NB4 (cell line): ENCODE measurements around the gene RPS21.

Experiments used
- CTCF ChIP-seq: IDR thresholded peaks from one replicate; pipeline ENCODE4 v1.5.1; 2012; ENCODE audit warnings: low read depth, low read length
- MYC ChIP-seq: IDR thresholded peaks from 2 replicates; pipeline ENCODE4 v1.6.1; 2011; ENCODE audit warnings: low read depth, low read length
- POLR2A ChIP-seq: IDR thresholded peaks from 2 replicates; pipeline ENCODE4 v1.6.1; 2011; ENCODE audit warnings: mild to moderate bottlenecking; ENCODE audit not compliant: insufficient read length; ENCODE audit errors: extremely low read depth

- no peak for TF ChIP-seq CTCF
- no peak for TF ChIP-seq POLR2A
- TF ChIP-seq MYC = no peak
Measured at GRCh38 chr20:62424249-62425107, 37.6 kb downstream of the RPS21 start.
